Cerebellar nuclear complex (tissue), 1 donor: ENCODE data around the gene TRIM46.
"Not testable (repeated sequence)": the region's sequence is repeated elsewhere in the genome, so short reads cannot be mapped to it uniquely, and the experiment has no call there.

ENCODE experiments used
- DNase-seq, 2 experiments: peaks; one replicate each; lab custom pipeline; 2025; lab: John Stamatoyannopoulos, UW

TRIM46 gene

GRCh38 chr1:155186067-155186793 is 12.6 kb downstream of the TRIM46 start:
- no peak for DNase-seq

DNA sequence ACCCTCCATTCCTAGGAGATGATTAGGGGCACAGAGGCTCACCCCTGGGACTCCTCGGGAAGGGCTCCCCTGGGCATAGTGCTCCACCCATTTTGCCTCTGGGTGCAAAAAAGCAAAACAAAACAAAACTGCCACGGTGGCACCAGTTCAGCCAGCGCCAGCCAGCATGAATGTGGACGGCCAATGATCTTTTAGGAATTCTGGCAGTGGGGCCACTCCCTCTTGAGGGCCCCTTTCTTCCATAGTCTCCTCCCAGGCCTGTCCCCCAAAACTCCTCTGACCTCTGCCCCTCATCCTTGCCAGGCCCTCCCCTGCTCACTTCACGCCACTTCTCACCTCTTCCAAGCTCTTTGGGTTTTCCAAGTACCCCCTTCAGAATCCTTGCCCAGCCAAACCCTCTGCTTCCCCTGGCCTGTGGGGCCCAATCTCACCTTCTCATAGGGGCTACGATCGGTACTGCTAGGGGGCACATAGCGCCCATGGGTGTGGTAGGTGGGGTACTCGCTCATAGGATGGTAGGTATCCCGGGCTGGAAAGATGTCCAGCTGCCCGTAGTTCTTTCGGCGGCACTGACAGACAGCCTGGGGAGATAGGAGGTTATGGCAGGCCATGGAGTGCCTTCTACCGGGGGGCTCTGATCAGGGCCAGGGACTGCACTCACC is 13.3 kb downstream of the TRIM46 start:
- no peak for DNase-seq

DNA sequence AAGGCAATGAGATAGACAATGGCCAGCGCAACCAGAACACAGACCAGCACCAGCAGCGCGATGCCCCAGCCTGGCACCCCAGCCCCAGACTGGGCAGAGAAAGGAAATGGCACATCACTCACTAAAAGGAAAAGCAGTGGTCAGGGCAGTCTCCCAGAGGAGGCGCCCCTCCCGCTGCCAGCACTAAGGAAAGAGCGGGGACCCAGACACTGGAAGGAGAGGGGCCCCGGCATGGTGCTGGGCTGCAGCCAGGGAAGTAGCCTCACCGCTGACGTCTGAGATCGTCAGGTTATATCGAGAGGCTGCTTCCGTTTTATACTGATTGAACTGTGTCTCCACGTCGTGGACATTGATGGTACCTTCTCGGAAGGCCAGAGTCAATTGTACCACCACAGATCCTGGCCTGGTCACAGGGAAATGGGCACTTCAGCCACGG is 13.8 kb downstream of the TRIM46 start:
- no peak for DNase-seq

GRCh38 chr1:155188268-155188667 is 14.6 kb downstream of the TRIM46 start:
- no peak for DNase-seq

DNA sequence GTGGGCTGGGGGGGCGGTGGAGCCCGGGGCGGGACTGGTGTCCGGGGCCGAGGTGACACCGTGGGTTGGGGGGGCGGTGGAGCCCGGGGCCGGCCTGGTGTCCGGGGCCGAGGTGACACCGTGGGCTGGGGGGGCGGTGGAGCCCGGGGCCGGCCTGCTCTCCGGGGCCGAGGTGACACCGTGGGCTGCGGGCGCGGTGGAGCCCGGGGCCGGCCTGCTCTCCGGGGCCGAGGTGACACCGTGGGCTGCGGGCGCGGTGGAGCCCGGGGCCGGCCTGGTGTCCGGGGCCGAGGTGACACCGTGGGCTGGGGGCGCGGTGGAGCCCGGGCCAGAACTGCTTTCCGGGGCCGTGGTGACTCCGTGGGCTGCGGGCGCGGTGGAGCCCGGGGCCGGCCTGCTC is 16.3 kb downstream of the TRIM46 start:
- not testable (repeated sequence) for DNase-seq

GRCh38 chr1:155191904-155192303 is 18.3 kb downstream of the TRIM46 start:
- no peak for DNase-seq

- no peak for DNase-seq
Measured at GRCh38 chr1:155192346-155193274, 19.0 kb downstream of the TRIM46 start.

DNA sequence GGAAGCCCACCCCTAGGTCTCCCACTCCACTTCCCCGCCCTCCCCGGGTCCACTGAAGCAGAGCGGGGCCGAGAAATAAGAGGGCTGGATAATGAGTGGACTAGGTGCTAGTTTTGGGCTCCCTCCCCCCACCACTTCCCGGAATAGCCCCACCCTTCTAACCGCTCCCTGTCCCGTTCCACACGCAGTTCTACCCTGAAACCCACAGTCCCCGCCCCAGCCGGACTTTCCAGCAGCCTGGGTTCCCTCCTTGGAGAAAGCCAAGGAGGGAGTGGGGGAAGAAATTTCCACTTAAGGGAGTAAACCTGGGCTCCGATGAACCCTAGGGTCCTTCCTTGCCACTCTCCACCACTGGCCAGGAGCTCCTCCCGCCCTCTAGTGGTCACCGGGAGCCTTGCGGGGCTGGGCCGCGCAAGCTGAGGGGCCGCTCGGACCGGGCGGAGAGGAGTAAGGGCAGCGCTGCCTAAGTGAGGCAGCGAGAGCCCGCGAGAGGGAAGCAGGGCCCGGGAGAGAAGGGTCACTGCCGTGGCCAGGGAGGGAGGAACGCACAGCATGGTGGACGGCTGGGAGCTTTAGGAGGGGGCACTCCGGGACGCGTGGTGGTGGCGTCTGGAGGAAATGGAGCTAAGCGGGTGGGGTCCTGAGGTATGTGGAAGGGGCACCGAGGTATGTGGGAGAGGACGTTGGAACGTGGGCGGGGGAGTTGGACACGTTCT is 19.8 kb downstream of the TRIM46 start:
- peak in 1 of 2 experiments; percentile 46 for DNase-seq

- DNase-seq: not testable (repeated sequence)
Measured at GRCh38 chr1:155193991-155194240, 20.3 kb downstream of the TRIM46 start.

DNA sequence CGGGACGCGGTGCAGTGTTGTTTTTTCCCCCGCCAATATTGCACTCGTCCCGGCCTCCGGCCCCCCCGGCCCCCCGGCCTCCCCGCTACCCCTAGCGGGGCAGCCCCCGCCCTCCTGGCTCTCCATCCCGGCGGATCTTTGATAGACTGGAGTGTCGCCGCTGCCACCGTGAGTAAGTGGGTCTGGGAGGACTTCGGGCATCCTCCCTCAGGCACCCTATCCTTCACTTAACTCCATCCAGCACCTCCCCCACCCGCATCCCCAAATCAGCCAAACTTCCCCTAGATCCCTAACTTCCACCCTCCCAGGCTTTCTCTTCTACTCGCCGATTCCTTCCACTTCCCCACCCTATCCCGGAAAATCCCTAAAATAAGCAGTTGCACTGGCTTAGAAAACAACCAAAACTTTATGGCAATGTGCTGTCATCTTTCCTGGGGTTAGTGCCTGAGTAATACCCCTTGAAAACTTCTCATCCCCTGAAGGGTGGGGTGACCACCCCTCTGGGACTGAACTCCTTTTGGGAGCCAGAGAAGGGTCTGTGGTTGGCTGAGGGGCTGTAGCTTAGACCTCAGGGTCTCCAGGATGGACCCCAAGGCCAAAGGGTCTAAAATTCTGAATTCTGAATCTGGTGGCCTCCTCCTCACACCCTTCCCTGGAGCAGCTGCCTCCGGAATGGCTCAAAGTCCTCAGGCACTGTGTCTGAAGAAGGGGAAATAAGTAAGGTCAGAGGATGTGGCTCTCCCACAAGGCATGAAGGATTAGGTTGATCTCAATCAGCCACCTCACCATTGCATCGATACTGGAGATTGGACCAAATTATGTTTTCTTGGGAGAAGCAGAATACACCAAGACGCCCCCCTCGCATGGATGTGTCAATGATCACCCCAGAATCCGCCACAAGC is 21.8 kb downstream of the TRIM46 start:
- no peak for DNase-seq

GRCh38 chr1:155196103-155196892 is 22.6 kb downstream of the TRIM46 start:
- DNase-seq: no peak

- no peak for DNase-seq
Measured at GRCh38 chr1:155196893-155197638, 23.4 kb downstream of the TRIM46 start.

DNA sequence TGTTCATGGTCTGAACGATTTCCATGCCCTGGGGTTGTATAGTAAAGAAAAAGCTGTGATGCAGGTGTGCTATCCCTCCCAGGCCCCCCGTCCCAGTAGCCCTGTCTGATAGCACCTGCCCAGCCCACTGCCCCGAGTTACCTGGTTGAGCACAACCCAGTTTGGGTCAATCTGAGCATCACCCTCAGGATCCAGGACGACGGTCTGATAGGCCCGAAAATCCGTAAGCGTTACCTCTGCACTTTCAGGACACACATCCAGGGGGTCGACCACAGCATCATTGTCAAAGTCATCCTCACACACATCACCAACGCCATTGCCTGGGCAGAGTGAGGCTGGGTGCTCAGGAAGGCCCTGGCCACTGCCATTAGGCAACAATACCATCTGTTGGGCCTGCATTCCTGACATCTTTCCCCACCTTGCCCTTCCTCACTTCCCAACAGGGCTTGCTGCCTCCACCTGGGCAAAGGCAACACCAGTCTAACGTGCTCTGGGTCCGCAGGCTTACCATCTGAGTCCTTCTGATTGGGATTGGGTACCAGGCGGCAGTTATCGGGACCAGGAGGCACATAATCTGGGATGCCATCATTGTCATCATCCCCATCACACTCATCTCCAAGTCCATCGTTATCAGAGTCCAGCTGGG is 24.4 kb downstream of the TRIM46 start:
- no peak for DNase-seq

DNA sequence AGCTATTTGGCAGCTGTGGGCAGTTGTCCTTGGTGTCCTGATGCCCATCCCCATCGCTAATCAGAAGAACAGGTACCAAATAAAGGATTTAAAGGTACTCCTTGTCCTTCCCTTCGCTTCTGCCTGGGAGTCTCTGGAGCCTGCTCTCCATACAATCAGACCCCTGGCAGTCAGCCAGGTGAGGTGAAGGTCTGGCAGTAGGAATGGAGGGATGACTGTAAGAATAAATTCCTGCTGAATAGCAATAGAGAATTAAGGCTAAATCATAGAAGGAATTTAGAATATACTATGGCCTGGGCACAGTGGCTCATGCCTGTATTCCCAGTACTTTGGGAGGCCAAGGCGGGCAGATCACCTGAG is 24.9 kb downstream of the TRIM46 start:
- DNase-seq: no peak

DNA sequence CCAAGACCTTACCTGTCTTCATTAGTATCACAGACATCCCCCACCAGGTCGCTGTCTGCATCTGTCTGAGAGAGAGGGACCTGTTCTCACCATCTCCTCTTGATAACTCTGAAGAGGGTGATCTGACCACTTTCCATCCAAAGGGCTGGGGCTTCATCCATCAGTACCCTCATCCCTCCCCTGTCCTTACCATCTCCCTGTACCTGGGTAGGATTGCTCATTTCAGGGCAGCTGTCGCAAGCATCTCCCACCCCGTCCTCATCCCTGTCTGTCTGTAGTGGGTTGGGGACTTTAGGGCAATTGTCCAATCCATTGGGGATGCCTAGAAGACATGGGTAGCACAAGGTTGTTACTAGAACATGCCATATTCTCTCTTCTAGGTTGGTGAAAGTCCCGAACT is 26.1 kb downstream of the TRIM46 start:
- no peak for DNase-seq

DNA sequence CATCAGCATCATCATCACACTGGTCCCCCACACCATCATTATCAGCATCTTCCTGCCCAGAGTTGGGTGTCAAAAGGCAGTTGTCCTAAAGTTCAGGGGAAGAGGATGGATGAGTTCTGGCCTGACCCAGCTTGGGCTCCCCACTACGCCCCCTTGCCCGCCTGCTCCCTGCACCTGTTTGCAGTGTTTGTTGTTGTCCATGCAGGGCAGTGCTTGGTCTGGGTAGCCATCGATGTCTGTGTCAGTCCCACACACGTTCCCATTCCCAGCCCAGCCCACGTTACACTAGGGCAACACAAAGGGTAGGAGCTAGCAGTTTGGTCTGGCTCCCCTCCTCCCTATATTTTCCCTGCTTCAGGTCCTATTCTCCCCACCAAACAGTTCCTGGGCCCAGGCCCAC is 27.3 kb downstream of the TRIM46 start:
- DNase-seq: no peak

DNA sequence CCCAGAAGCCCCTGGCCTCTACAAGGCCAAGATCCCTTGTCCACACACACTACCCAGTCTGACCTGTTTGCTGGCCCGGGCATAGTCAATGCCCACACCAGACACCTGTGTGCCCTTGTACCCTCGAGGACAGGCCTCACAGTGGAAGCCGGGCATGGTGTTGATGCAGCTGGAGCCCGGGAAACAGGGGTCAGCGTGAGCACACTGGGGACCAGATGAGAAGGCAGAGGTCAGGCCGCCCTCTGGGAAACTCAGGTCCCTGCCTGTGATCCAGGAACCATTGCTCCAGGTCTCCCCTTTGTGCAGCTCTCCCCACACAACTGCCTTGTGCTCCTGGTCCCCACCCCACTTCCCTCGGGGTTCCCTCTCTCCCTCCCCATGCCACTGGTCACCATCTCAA is 28.5 kb downstream of the TRIM46 start:
- no peak for DNase-seq

GRCh38 chr1:155202731-155203515 is 29.3 kb downstream of the TRIM46 start:
- DNase-seq: no peak
